Measurements from ENCODE around the gene RHOT1.
"Not testable (repeated sequence)": the region's sequence is repeated elsewhere in the genome, so short reads cannot be mapped to it uniquely, and the experiment has no call there.

Gene RHOT1

GRCh38 chr17:32160526-32160925 is 18.2 kb downstream of the RHOT1 start:
- DNase-seq, result no peak

GRCh38 chr17:32161029-32161428 is 18.7 kb downstream of the RHOT1 start:
- DNase-seq, result no peak

- DNase-seq, result no peak
Measured at GRCh38 chr17:32161506-32162365, 19.4 kb downstream of the RHOT1 start.

- DNase-seq, result no peak
Measured at GRCh38 chr17:32174889-32175288, 32.6 kb downstream of the RHOT1 start.

GRCh38 chr17:32178679-32179078 is 36.4 kb downstream of the RHOT1 start:
- DNase-seq, result not testable (repeated sequence)

- not testable (repeated sequence) for DNase-seq
Measured at GRCh38 chr17:32179103-32179502, 36.8 kb downstream of the RHOT1 start.

- not testable (repeated sequence) for DNase-seq
Measured at GRCh38 chr17:32179526-32179925, 37.2 kb downstream of the RHOT1 start.

GRCh38 chr17:32180262-32180661 is 38.0 kb downstream of the RHOT1 start:
- not testable (repeated sequence) for DNase-seq

- no peak for DNase-seq
Measured at GRCh38 chr17:32185875-32186274, 43.6 kb downstream of the RHOT1 start.

GRCh38 chr17:32187271-32187670 is 45.0 kb downstream of the RHOT1 start:
- DNase-seq, result no peak

GRCh38 chr17:32189343-32189742 is 47.0 kb downstream of the RHOT1 start:
- no peak for DNase-seq

GRCh38 chr17:32191306-32191705 is 49.0 kb downstream of the RHOT1 start:
- no peak for DNase-seq

- no peak for DNase-seq
Measured at GRCh38 chr17:32192379-32192778, 50.1 kb downstream of the RHOT1 start.

GRCh38 chr17:32197987-32198386 is 55.7 kb downstream of the RHOT1 start:
- DNase-seq, result no peak

- DNase-seq, result no peak
Measured at GRCh38 chr17:32206861-32207260, 64.6 kb downstream of the RHOT1 start.

GRCh38 chr17:32208436-32208835 is 66.1 kb downstream of the RHOT1 start:
- no peak for DNase-seq

- DNase-seq, result no peak
Measured at GRCh38 chr17:32209608-32210007, 67.3 kb downstream of the RHOT1 start.

GRCh38 chr17:32211671-32212070 is 69.4 kb downstream of the RHOT1 start:
- no peak for DNase-seq

- DNase-seq, result no peak
Measured at GRCh38 chr17:32215696-32216095, 73.4 kb downstream of the RHOT1 start.

GRCh38 chr17:32222621-32223020 is 80.3 kb downstream of the RHOT1 start:
- DNase-seq, result no peak

- DNase-seq, result no peak
Measured at GRCh38 chr17:32223703-32224102, 81.4 kb downstream of the RHOT1 start.

- DNase-seq, result no peak
Measured at GRCh38 chr17:32226886-32227285, 84.6 kb downstream of the RHOT1 start.

- no peak for DNase-seq
Measured at GRCh38 chr17:32227910-32228309, 85.6 kb downstream of the RHOT1 start.

- no peak for DNase-seq
Measured at GRCh38 chr17:32235588-32235987, 93.3 kb downstream of the RHOT1 start.

- no peak for DNase-seq
Measured at GRCh38 chr17:32239456-32239855, 97.2 kb downstream of the RHOT1 start.

Data from activated naive CD4-positive, alpha-beta T cell treated with Interleukin-2 at 50 U/mL for 16 hours (primary cell).